ENCODE data around the gene GPR26.

GPR26 gene

DNA sequence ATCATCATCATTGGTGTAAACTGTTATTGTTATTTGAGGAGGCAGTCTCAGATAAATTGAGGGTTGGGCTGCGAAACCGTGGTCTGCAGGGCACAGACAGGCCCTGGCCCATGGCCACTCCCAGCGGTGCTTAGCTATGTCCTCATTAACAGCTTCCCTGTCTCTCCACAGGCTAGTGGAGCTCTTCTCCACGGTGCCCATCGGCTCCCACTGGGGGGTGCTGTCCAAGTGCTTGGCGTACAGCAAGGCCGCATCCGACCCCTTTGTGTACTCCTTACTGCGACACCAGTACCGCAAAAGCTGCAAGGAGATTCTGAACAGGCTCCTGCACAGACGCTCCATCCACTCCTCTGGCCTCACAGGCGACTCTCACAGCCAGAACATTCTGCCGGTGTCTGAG is 21.6 kb downstream of the GPR26 start:
- Histone ChIP-seq H3K4me3 (ENCODE audit: low read depth in 1 of 5, low read length in 5 of 5) (no peak overlapping the region), H3K27ac (ENCODE audit: low read depth, low read length) (no peak overlapping the region), H3K9ac (ENCODE audit: low read length in 5 of 5) (no peak overlapping the region), H3K36me3 (ENCODE audit: control insufficient read depth in 5 of 5, insufficient read depth in 5 of 5, low read length in 5 of 5) (no peaks in the 10 kb centered on the region), H3K9me3 (ENCODE audit: control insufficient read depth in 5 of 5, low read length in 5 of 5) (no peaks in the 10 kb centered on the region), H3K4me1 (ENCODE audit: control insufficient read depth in 5 of 5, insufficient read depth in 5 of 5, low read length in 5 of 5) (peaks cover 4 to 17% (median 7%) of the 10 kb centered on the region in 5 donors), H3K27me3 (ENCODE audit: control insufficient read depth in 5 of 5, insufficient read depth in 4 of 5, low read length in 5 of 5) (peaks cover 0 to 20% (median 5%) of the 10 kb centered on the region in 5 donors)

DNA sequence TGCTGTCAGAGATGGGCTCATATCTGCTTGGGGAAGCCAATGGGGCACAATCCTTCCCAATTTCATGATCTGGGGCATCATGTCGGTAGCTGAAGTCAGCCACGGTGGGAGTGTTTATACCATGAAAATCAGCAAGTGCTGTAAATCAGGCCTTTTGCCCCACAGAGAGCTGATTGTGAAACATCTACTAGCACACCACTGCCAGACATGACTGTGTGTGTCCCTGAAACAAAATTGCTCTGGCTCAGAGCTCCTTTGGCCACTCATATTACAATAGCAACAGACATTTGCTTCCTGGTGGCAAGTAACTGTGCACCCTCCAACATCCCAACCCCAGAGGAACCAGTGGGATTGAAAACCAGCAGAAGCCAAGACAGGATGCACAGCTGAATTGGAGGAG is 23.7 kb downstream of the GPR26 start:
- Histone ChIP-seq H3K27me3 (ENCODE audit: control insufficient read depth in 5 of 5, insufficient read depth in 4 of 5, low read length in 5 of 5) (peaks cover 0 to 2% (median under 1%) of the 10 kb centered on the region in 5 donors), H3K9ac (ENCODE audit: low read length in 5 of 5) (no peak overlapping the region), H3K4me3 (ENCODE audit: low read depth in 1 of 5, low read length in 5 of 5) (no peak overlapping the region), H3K9me3 (ENCODE audit: control insufficient read depth in 5 of 5, low read length in 5 of 5) (no peaks in the 10 kb centered on the region), H3K27ac (ENCODE audit: low read depth, low read length) (no peak overlapping the region), H3K36me3 (ENCODE audit: control insufficient read depth in 5 of 5, insufficient read depth in 5 of 5, low read length in 5 of 5) (no peaks in the 10 kb centered on the region), H3K4me1 (ENCODE audit: control insufficient read depth in 5 of 5, insufficient read depth in 5 of 5, low read length in 5 of 5) (peaks cover 4 to 17% (median 7%) of the 10 kb centered on the region in 5 donors)

DNA sequence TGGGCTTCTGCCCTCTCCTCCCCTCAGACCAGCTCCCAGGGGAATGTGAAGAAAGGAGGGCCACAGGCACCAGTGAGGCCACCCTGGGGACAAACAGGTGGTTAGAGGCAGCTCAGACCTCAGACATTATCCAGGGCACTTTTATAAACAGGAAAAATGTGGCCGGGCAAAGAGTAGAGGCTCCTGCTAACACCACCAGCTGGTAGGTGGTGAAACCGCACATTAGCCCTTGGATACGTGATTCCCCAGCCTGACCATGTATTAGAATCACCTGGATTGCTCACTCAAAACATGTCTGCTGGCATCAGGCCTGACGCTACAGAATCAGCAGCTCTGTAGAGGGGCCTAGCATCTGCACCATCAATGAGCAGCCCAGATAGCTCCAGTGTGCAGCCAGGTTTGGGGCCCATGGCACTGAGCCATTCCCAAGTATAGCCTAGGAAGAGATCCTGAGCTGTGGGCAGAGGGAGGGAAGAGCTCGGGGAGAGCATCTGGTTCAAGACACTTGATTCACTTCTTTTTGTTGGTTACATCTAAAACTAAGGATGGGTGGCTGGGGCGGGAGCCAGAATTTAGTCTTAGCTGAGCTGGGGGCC is 37.1 kb downstream of the GPR26 start:
- Histone ChIP-seq H3K4me3 (ENCODE audit: low read depth in 1 of 5, low read length in 5 of 5) (no peak overlapping the region), H3K9ac (ENCODE audit: low read length in 5 of 5) (no peak overlapping the region), H3K9me3 (ENCODE audit: control insufficient read depth in 5 of 5, low read length in 5 of 5) (no peaks in the 10 kb centered on the region), H3K27me3 (ENCODE audit: control insufficient read depth in 5 of 5, insufficient read depth in 4 of 5, low read length in 5 of 5) (peaks cover 0 to 9% (median 0%) of the 10 kb centered on the region in 5 donors), H3K36me3 (ENCODE audit: control insufficient read depth in 5 of 5, insufficient read depth in 5 of 5, low read length in 5 of 5) (no peaks in the 10 kb centered on the region), H3K4me1 (ENCODE audit: control insufficient read depth in 5 of 5, insufficient read depth in 5 of 5, low read length in 5 of 5) (no peaks in the 10 kb centered on the region), H3K27ac (ENCODE audit: low read depth, low read length) (no peak overlapping the region)

GRCh38 chr10:123704076-123704475 is 37.9 kb downstream of the GPR26 start:
- no peak overlapping the region for H3K4me3 ChIP-seq (ENCODE audit: low read depth in 1 of 5, low read length in 5 of 5)
- H3K27me3 ChIP-seq (ENCODE audit: control insufficient read depth in 5 of 5, insufficient read depth in 4 of 5, low read length in 5 of 5): peaks cover 0 to 9% (median 0%) of the 10 kb centered on the region in 5 donors

DNA sequence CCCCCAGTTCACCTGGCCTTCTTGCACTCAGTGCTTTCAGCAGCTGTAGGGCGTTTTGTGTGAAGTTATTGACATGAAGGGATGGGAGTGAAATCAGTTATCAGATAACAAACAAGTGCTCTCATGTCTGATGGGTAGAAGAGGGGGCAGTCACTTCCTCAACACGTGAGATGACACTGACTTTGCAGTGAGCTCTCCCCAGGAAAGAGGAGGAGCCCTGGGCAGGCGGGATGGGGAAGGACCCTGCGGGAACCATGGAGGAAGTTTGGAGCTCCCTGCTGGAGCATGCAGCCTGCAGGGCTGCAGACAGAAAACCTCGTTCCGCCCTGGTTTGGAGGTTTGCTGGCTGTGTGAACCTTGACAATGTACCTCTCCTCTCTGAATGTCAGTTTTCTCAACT is 38.7 kb downstream of the GPR26 start:
- H3K27ac ChIP-seq (ENCODE audit: low read depth, low read length): no peak overlapping the region
- H3K4me3 ChIP-seq (ENCODE audit: low read depth in 1 of 5, low read length in 5 of 5): no peak overlapping the region
- no peaks in the 10 kb centered on the region for H3K4me1 ChIP-seq (ENCODE audit: control insufficient read depth in 5 of 5, insufficient read depth in 5 of 5, low read length in 5 of 5)
- peaks cover 0 to 9% (median 0%) of the 10 kb centered on the region in 5 donors for H3K27me3 ChIP-seq (ENCODE audit: control insufficient read depth in 5 of 5, insufficient read depth in 4 of 5, low read length in 5 of 5)
- H3K9ac ChIP-seq (ENCODE audit: low read length in 5 of 5): no peak overlapping the region
- no peaks in the 10 kb centered on the region for H3K36me3 ChIP-seq (ENCODE audit: control insufficient read depth in 5 of 5, insufficient read depth in 5 of 5, low read length in 5 of 5)
- H3K9me3 ChIP-seq (ENCODE audit: control insufficient read depth in 5 of 5, low read length in 5 of 5): no peaks in the 10 kb centered on the region

More at GRCh38 chr10:123704076-123704475, 37.9 kb downstream of the GPR26 start:
- no peak overlapping the region for H3K27ac ChIP-seq (ENCODE audit: low read depth, low read length)
- H3K4me1 ChIP-seq (ENCODE audit: control insufficient read depth in 5 of 5, insufficient read depth in 5 of 5, low read length in 5 of 5): no peaks in the 10 kb centered on the region
- no peak overlapping the region for H3K9ac ChIP-seq (ENCODE audit: low read length in 5 of 5)
- H3K36me3 ChIP-seq (ENCODE audit: control insufficient read depth in 5 of 5, insufficient read depth in 5 of 5, low read length in 5 of 5): no peaks in the 10 kb centered on the region
- no peaks in the 10 kb centered on the region for H3K9me3 ChIP-seq (ENCODE audit: control insufficient read depth in 5 of 5, low read length in 5 of 5)

DNA sequence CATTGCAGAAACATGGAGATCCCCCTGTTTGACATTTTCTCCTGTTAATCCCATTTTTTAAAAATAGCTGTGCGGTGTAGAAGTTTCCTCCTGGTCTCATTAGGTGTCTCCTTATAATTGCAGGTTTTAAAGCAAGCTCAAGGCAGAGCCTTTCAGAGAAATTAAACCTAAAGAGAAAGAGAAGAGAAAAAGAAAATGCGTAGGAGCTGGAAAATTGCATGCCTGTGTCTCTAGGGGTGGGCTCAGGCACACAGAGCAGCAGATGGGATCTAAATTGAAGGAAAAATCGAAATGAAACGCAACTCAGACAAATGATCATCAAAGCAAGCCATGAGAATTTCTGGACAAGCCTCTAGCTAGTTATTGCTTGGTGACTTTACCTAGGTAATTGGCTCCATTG is 40.1 kb downstream of the GPR26 start:
- Histone ChIP-seq H3K27me3 (ENCODE audit: control insufficient read depth in 5 of 5, insufficient read depth in 4 of 5, low read length in 5 of 5) (peaks cover 0 to 9% (median 0%) of the 10 kb centered on the region in 5 donors), H3K9me3 (ENCODE audit: control insufficient read depth in 5 of 5, low read length in 5 of 5) (no peaks in the 10 kb centered on the region), H3K27ac (ENCODE audit: low read depth, low read length) (no peak overlapping the region), H3K36me3 (ENCODE audit: control insufficient read depth in 5 of 5, insufficient read depth in 5 of 5, low read length in 5 of 5) (no peaks in the 10 kb centered on the region), H3K4me3 (ENCODE audit: low read depth in 1 of 5, low read length in 5 of 5) (no peak overlapping the region), H3K4me1 (ENCODE audit: control insufficient read depth in 5 of 5, insufficient read depth in 5 of 5, low read length in 5 of 5) (no peaks in the 10 kb centered on the region), H3K9ac (ENCODE audit: low read length in 5 of 5) (no peak overlapping the region)

DNA sequence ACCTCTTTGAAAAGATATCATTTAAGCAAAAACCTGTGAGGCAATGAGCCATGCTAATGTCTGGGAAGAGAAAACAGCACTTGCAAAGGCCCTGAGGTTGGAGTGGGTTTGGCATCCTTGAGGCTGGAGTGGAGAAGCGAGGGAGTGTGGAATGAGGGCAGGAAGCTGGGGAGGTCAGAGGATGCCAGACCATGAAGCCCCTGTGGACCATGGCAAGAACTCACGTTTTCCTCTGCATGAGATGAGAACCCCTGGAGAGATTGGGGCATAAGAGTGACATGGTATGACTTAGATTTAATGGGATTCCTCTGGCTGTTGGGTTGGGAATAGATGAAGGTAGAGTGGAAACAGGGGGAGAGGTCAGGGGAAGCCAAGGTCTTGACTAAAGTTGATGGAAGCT is 49.4 kb downstream of the GPR26 start:
- no peak overlapping the region for H3K4me3 ChIP-seq (ENCODE audit: low read depth in 1 of 5, low read length in 5 of 5)
- H3K9ac ChIP-seq (ENCODE audit: low read length in 5 of 5): no peak overlapping the region
- peaks cover 2 to 15% (median 10%) of the 10 kb centered on the region in 5 donors for H3K9me3 ChIP-seq (ENCODE audit: control insufficient read depth in 5 of 5, low read length in 5 of 5)
- H3K4me1 ChIP-seq (ENCODE audit: control insufficient read depth in 5 of 5, insufficient read depth in 5 of 5, low read length in 5 of 5): no peaks in the 10 kb centered on the region
- H3K36me3 ChIP-seq (ENCODE audit: control insufficient read depth in 5 of 5, insufficient read depth in 5 of 5, low read length in 5 of 5): no peaks in the 10 kb centered on the region
- peaks cover 0 to 5% (median 0%) of the 10 kb centered on the region in 5 donors for H3K27me3 ChIP-seq (ENCODE audit: control insufficient read depth in 5 of 5, insufficient read depth in 4 of 5, low read length in 5 of 5)
- H3K27ac ChIP-seq (ENCODE audit: low read depth, low read length): no peak overlapping the region

GRCh38 chr10:123717336-123717735 is 51.2 kb downstream of the GPR26 start:
- H3K27me3 ChIP-seq (ENCODE audit: control insufficient read depth in 5 of 5, insufficient read depth in 4 of 5, low read length in 5 of 5): peaks cover 0 to 5% (median 0%) of the 10 kb centered on the region in 5 donors

DNA sequence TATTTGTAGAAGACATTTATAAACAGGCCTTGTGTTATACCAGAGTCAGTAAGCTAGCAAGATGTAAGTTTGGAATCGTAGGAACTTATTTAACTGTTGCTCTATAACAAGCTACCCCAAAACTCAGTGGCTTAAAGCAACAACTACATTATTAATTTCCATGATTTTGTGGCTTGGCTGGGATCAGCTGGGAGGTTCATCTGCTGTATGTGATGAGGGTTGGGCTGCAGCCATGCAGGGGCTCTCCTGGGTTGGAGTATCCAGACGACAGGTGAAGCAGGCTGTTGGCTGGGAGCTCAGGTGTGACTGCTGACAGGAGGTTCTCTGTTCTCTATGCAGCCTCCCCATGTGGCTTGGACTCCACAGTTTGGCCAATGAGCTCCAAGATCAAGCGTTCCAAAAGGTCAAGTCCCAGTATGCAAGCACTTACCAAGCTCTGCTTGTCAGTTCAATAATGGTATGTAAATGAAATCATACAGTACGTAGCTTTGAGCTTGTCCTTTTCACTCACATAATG is 52.4 kb downstream of the GPR26 start:
- no peaks in the 10 kb centered on the region for H3K36me3 ChIP-seq (ENCODE audit: control insufficient read depth in 5 of 5, insufficient read depth in 5 of 5, low read length in 5 of 5)
- H3K27me3 ChIP-seq (ENCODE audit: control insufficient read depth in 5 of 5, insufficient read depth in 4 of 5, low read length in 5 of 5): peaks cover 0 to 5% (median 0%) of the 10 kb centered on the region in 5 donors
- no peaks in the 10 kb centered on the region for H3K4me1 ChIP-seq (ENCODE audit: control insufficient read depth in 5 of 5, insufficient read depth in 5 of 5, low read length in 5 of 5)
- H3K9me3 ChIP-seq (ENCODE audit: control insufficient read depth in 5 of 5, low read length in 5 of 5): peaks cover 2 to 16% (median 14%) of the 10 kb centered on the region in 5 donors
- no peak overlapping the region for H3K27ac ChIP-seq (ENCODE audit: low read depth, low read length)
- no peak overlapping the region for H3K4me3 ChIP-seq (ENCODE audit: low read depth in 1 of 5, low read length in 5 of 5)
- H3K9ac ChIP-seq (ENCODE audit: low read length in 5 of 5): no peak overlapping the region

More at GRCh38 chr10:123717336-123717735, 51.2 kb downstream of the GPR26 start:
- Histone ChIP-seq H3K4me1 (ENCODE audit: control insufficient read depth in 5 of 5, insufficient read depth in 5 of 5, low read length in 5 of 5) (no peaks in the 10 kb centered on the region), H3K9me3 (ENCODE audit: control insufficient read depth in 5 of 5, low read length in 5 of 5) (peaks cover 2 to 16% (median 14%) of the 10 kb centered on the region in 5 donors), H3K4me3 (ENCODE audit: low read depth in 1 of 5, low read length in 5 of 5) (no peak overlapping the region), H3K27ac (ENCODE audit: low read depth, low read length) (no peak overlapping the region), H3K36me3 (ENCODE audit: control insufficient read depth in 5 of 5, insufficient read depth in 5 of 5, low read length in 5 of 5) (no peaks in the 10 kb centered on the region), H3K9ac (ENCODE audit: low read length in 5 of 5) (no peak overlapping the region)

- H3K27ac ChIP-seq (ENCODE audit: low read depth, low read length): no peak overlapping the region
- no peaks in the 10 kb centered on the region for H3K4me1 ChIP-seq (ENCODE audit: control insufficient read depth in 5 of 5, insufficient read depth in 5 of 5, low read length in 5 of 5)
- no peaks in the 10 kb centered on the region for H3K36me3 ChIP-seq (ENCODE audit: control insufficient read depth in 5 of 5, insufficient read depth in 5 of 5, low read length in 5 of 5)
- no peak overlapping the region for H3K9ac ChIP-seq (ENCODE audit: low read length in 5 of 5)
- H3K27me3 ChIP-seq (ENCODE audit: control insufficient read depth in 5 of 5, insufficient read depth in 4 of 5, low read length in 5 of 5): peaks cover 0 to 4% (median 0%) of the 10 kb centered on the region in 5 donors
- peaks cover 0 to 16% (median 14%) of the 10 kb centered on the region in 5 donors for H3K9me3 ChIP-seq (ENCODE audit: control insufficient read depth in 5 of 5, low read length in 5 of 5)
- H3K4me3 ChIP-seq (ENCODE audit: low read depth in 1 of 5, low read length in 5 of 5): no peak overlapping the region
Observed at GRCh38 chr10:123720536-123720935, 54.4 kb downstream of the GPR26 start.

All from subcutaneous abdominal adipose tissue (tissue), 5 donors.